ENCODE measurements around the gene RNF166.

The RNF166 gene

GRCh38 chr16:88661468-88661867 is 44.7 kb downstream of the RNF166 start:
- no peak for DNase-seq (ENCODE audit: low read depth, low spot score)
- H3K4me3 ChIP-seq (ENCODE audit: low read length): no peak overlapping the region

GRCh38 chr16:88659160-88659559 is 47.0 kb downstream of the RNF166 start:
- no peak overlapping the region for H3K4me3 ChIP-seq (ENCODE audit: low read length)
- DNase-seq (ENCODE audit: low read depth, low spot score): no peak

GRCh38 chr16:88658714-88659113 is 47.5 kb downstream of the RNF166 start:
- no peak for DNase-seq (ENCODE audit: low read depth, low spot score)
- H3K4me3 ChIP-seq (ENCODE audit: low read length): no peak overlapping the region

- DNase-seq (ENCODE audit: low read depth, low spot score): no peak
- H3K4me3 ChIP-seq (ENCODE audit: low read length): no peak overlapping the region
Measured at GRCh38 chr16:88657371-88657770, 48.8 kb downstream of the RNF166 start.

- H3K4me3 ChIP-seq (ENCODE audit: low read length): no peak overlapping the region
- DNase-seq (ENCODE audit: low read depth, low spot score): no peak
Measured at GRCh38 chr16:88656291-88656980, 49.8 kb downstream of the RNF166 start.

GRCh38 chr16:88655733-88656281 is 50.4 kb downstream of the RNF166 start:
- no peak overlapping the region for H3K4me3 ChIP-seq (ENCODE audit: low read length)
- DNase-seq (ENCODE audit: low read depth, low spot score): no peak

GRCh38 chr16:88655053-88655732 is 51.0 kb downstream of the RNF166 start:
- no peak overlapping the region for H3K4me3 ChIP-seq (ENCODE audit: low read length)
- DNase-seq (ENCODE audit: low read depth, low spot score): no peak

GRCh38 chr16:88654363-88655052 is 51.7 kb downstream of the RNF166 start:
- no peak for DNase-seq (ENCODE audit: low read depth, low spot score)
- H3K4me3 ChIP-seq (ENCODE audit: low read length): no peak overlapping the region

GRCh38 chr16:88653596-88654362 is 52.4 kb downstream of the RNF166 start:
- DNase-seq (ENCODE audit: low read depth, low spot score): no peak
- H3K4me3 ChIP-seq (ENCODE audit: low read length): no peak overlapping the region

GRCh38 chr16:88653101-88653500 is 53.1 kb downstream of the RNF166 start:
- no peak for DNase-seq (ENCODE audit: low read depth, low spot score)
- H3K4me3 ChIP-seq (ENCODE audit: low read length): no peak overlapping the region

GRCh38 chr16:88652762-88653063 is 53.5 kb downstream of the RNF166 start:
- no peak for DNase-seq (ENCODE audit: low read depth, low spot score)
- H3K4me3 ChIP-seq (ENCODE audit: low read length): no peak overlapping the region

GRCh38 chr16:88651989-88652761 is 54.0 kb downstream of the RNF166 start:
- DNase-seq (ENCODE audit: low read depth, low spot score): no peak
- H3K4me3 ChIP-seq (ENCODE audit: low read length): no peak overlapping the region

GRCh38 chr16:88651276-88651988 is 54.8 kb downstream of the RNF166 start:
- DNase-seq (ENCODE audit: low read depth, low spot score): no peak
- peak overlapping the region; percentile 79 for H3K4me3 ChIP-seq (ENCODE audit: low read length)

- peak; percentile 45 for DNase-seq (ENCODE audit: low read depth, low spot score)
- peak within 1 kb of the TSS; percentile 79 for H3K4me3 ChIP-seq (ENCODE audit: low read length)
Measured at GRCh38 chr16:88650749-88651275, 55.4 kb downstream of the RNF166 start, which contains the start of gene CYBA. Gene CYBA (minus strand): TSS chr16:88651053. CDS start chr16:88651013, 40 bp downstream.

GRCh38 chr16:88649924-88650748 is 56.1 kb downstream of the RNF166 start:
- peak overlapping the region; percentile 79 for H3K4me3 ChIP-seq (ENCODE audit: low read length)
- DNase-seq (ENCODE audit: low read depth, low spot score): no peak

GRCh38 chr16:88649195-88649923 is 56.8 kb downstream of the RNF166 start:
- H3K4me3 ChIP-seq (ENCODE audit: low read length): peak overlapping the region; percentile 79; the same call in 1 of the 2 replicates

More at GRCh38 chr16:88649195-88649923, 56.8 kb downstream of the RNF166 start:
- DNase-seq (ENCODE audit: low read depth, low spot score): no peak

All from Jurkat, Clone E6-1 (cell line).